ENCODE results near the gene CIC. TPM values are rescaled to one million over a fixed set of nuclear protein-coding genes. Genes with fewer than 3 reads are reported as not detected.

The CIC gene
- total and polyA plus RNA-seq, 9 of the 15 experiments (the other 6 are each of a cell fraction or from before 2014, with no cell fraction given) = 0.07 to 44.7 (median 8.6) TPM

GRCh38 chr19:42295831-42296525 is 26.9 kb downstream of the CIC start (continued):
- TF ChIP-seq AFF4 (CRISPR knock-in tag; IDR thresholded peaks at IDR 0.05) = no peak
- TF ChIP-seq CC2D1A (IDR thresholded peaks at IDR 0.05) = no peak
- TF ChIP-seq KDM5B (IDR thresholded peaks at IDR 0.05; ENCODE audit: insufficient replicate concordance, low read depth, low read length) = no peak
- TF ChIP-seq ZC3H4 (CRISPR knock-in tag; IDR thresholded peaks at IDR 0.05; ENCODE audit: borderline replicate concordance) = no peak
- no peak for TF ChIP-seq MAFK (IDR thresholded peaks at IDR 0.05; ENCODE audit: low read length)
- no peak for TF ChIP-seq ZNF398 (CRISPR knock-in tag; IDR thresholded peaks at IDR 0.05)
- TF ChIP-seq MYBL2 (IDR thresholded peaks at IDR 0.05; ENCODE audit: low read depth) = no peak
- no peak for TF ChIP-seq MYBL2 (CRISPR knock-in tag; IDR thresholded peaks at IDR 0.05; ENCODE audit: borderline replicate concordance)
- no peak for TF ChIP-seq BRF1 (IDR thresholded peaks at IDR 0.05; ENCODE audit: borderline replicate concordance, extremely low read depth, insufficient read length)
- TF ChIP-seq ZNF212 (CRISPR knock-in tag; IDR thresholded peaks at IDR 0.05) = no peak
- TF ChIP-seq FOXA3 (CRISPR knock-in tag; conservative IDR thresholded peaks at IDR 0.05 in 1 of 2, IDR thresholded peaks at IDR 0.05 in 1 of 2) = no peak; a peak in 1 of 4 replicates
- TF ChIP-seq CREB1 (IDR thresholded peaks at IDR 0.05) = no peak
- peak; percentile 25; the same call in 1 of the 2 replicates for TF ChIP-seq CREB1 (CRISPR knock-in tag; IDR thresholded peaks at IDR 0.05)
- TF ChIP-seq RB1 (IDR thresholded peaks at IDR 0.05; ENCODE audit: low read depth) = peak; percentile 42; the same call in 1 of the 2 replicates
- no peak for TF ChIP-seq TGIF2 (CRISPR knock-in tag; IDR thresholded peaks at IDR 0.05)
- TF ChIP-seq LEF1 (IDR thresholded peaks at IDR 0.05) = no peak
- no peak for TF ChIP-seq DMBX1 (CRISPR knock-in tag; IDR thresholded peaks at IDR 0.05; ENCODE audit: borderline replicate concordance)
- TF ChIP-seq L3MBTL2 (IDR thresholded peaks at IDR 0.05) = no peak
- TF ChIP-seq AFF1 (IDR thresholded peaks at IDR 0.05; ENCODE audit: low read depth in 1 of 2, partially characterized antibody in 2 of 2) = no peak
